Smooth muscle cell (in vitro differentiated cells): ENCODE measurements around the gene HMX3. TPM values are rescaled to one million over a fixed set of nuclear protein-coding genes. Genes with fewer than 3 reads are reported as not detected.

ENCODE experiments used
- DNase-seq: peaks from one replicate; lab custom pipeline; 2025; ENCODE audit not compliant: unreplicated experiment; lab: John Stamatoyannopoulos, UW
- H2AFZ ChIP-seq: fragments of 200-600 bp; sonication (generic); 2 replicates; pipeline ENCODE4 v1.6.0; 2016; ENCODE audit warnings: antibody characterized with exemption, low read depth, mild to moderate bottlenecking
- H3F3A ChIP-seq: fragments of 200-600 bp; sonication (generic); 2 replicates; pipeline ENCODE4 v1.6.0; 2017; ENCODE audit warnings: antibody characterized with exemption, low read depth
- H3K27ac ChIP-seq: fragments of 200-600 bp; sonication (generic); 2 replicates; pipeline ENCODE4 v1.5.1; 2016; ENCODE audit warnings: low read depth, mild to moderate bottlenecking
- H3K27me3 ChIP-seq: fragments of 200-600 bp; sonication (generic); 2 replicates; pipeline ENCODE4 v1.6.1; 2016; ENCODE audit warnings: low read depth, mild to moderate bottlenecking
- H3K36me3 ChIP-seq: fragments of 200-600 bp; sonication (generic); 2 replicates; pipeline ENCODE4 v1.5.1; 2016; ENCODE audit warnings: low read depth
- H3K4me1 ChIP-seq: fragments of 200-600 bp; sonication (generic); 2 replicates; pipeline ENCODE4 v1.5.1; 2016; ENCODE audit warnings: low read depth
- H3K4me2 ChIP-seq: fragments of 200-600 bp; sonication (generic); 2 replicates; pipeline ENCODE4 v1.6.0; 2016; ENCODE audit warnings: mild to moderate bottlenecking
- H3K4me3 ChIP-seq: fragments of 200-600 bp; sonication (generic); 2 replicates; pipeline ENCODE4 v1.5.1; 2016; ENCODE audit warnings: mild to moderate bottlenecking
- H3K79me2 ChIP-seq: fragments of 200-600 bp; sonication (generic); 2 replicates; pipeline ENCODE4 v1.6.0; 2016; ENCODE audit warnings: low read depth, mild to moderate bottlenecking
- H3K9ac ChIP-seq: fragments of 200-600 bp; sonication (generic); 2 replicates; pipeline ENCODE4 v1.6.0; 2016; ENCODE audit warnings: low read depth
- H3K9me3 ChIP-seq: fragments of 200-600 bp; sonication (generic); replicated peaks from 2 replicates; pipeline ENCODE4 v1.5.1; 2016; ENCODE audit warnings: low read depth
- H4K20me1 ChIP-seq: fragments of 200-600 bp; sonication (generic); 2 replicates; pipeline ENCODE4 v1.6.0; 2016; ENCODE audit warnings: low read depth
- WGBS: methylation state at CpG from one replicate; pipeline ENCODE4 v1.1.7; 2016; ENCODE audit warnings: low lambda C conversion rate; 5-methylcytosine and 5-hydroxymethylcytosine counted together
- polyA plus RNA-seq: library from polyadenylated mRNA; unstranded; fragments of >200 nt; fragmentation: Nextera tagmentation; extraction: Ambion mirVana; gene quantifications from 2 replicates; pipeline ENCODE4 v1.2.1, GENCODE V29; 2016
- total RNA-seq: library from RNA; depleted of rRNA; stranded (reverse); fragments of >200 nt; gene quantifications from 2 replicates; pipeline ENCODE4 v1.2.3, GENCODE V29; 2014
- TF ChIP-seq, protein P1 (sequence below): fragments of 200-600 bp; sonication (generic); IDR thresholded peaks from 2 replicates; pipeline ENCODE4 v1.5.1; 2017; ENCODE audit warnings: borderline replicate concordance, mild to moderate bottlenecking, antibody characterized with exemption; ENCODE audit not compliant: insufficient read depth, poor library complexity, severe bottlenecking

The HMX3 gene
- total and polyA plus RNA-seq, 2 experiments from 2014 or later, result not detected

DNA sequence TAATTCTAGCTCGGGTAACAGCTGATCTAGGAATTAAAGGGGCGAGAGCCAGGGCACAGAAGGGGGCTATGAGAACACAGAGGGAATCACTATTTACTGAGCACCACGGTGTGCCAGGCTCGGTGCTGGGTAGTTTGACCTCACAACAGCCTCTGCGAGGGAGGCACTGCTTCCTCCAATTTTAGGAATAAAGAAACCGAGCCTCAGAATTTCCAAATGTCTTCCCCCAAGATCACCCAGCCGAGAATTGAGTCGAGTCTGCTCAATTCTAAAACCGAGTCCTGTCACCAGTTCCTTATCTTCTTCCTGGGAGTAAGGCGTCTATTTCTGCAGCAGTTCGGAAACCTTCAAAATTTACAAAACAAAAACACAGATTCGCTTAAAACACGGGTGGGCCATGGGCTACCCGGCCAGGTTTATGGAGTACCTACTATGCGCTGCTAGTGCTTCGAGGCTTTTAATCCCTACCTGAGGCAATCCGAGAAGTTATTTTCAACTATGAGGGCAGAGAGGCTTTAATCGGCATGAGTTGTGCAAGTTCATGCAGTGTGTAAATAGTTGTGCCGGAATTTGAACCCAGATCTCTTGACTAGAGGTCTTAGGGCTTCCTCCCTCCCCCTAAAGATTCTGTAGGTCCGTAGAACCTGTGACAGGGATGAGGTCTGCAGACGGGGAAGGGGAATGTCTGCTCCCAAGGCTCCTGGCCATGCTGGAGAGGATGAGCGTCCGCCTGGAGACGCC lies 11.3 kb downstream of the HMX3 start:
- Histone ChIP-seq H3K9me3 (no peaks in the 10 kb centered on the region), H3K9ac (no peak overlapping the region), H3K79me2 (no peaks in the 10 kb centered on the region), H2AFZ (no peak overlapping the region), H3K4me3 (no peak overlapping the region), H3F3A (no peaks in the 10 kb centered on the region), H4K20me1 (no peaks in the 10 kb centered on the region), H3K36me3 (no peaks in the 10 kb centered on the region), H3K4me1 (peaks cover 28% of the 10 kb centered on the region), H3K27ac (no peak overlapping the region), H3K4me2 (no peak overlapping the region), H3K27me3 (peaks cover 100% of the 10 kb centered on the region)
- no peak for DNase-seq
- WGBS, result 19% methylated on average over 24 of the region's 24 CpGs
- TF ChIP-seq, protein P1, sequence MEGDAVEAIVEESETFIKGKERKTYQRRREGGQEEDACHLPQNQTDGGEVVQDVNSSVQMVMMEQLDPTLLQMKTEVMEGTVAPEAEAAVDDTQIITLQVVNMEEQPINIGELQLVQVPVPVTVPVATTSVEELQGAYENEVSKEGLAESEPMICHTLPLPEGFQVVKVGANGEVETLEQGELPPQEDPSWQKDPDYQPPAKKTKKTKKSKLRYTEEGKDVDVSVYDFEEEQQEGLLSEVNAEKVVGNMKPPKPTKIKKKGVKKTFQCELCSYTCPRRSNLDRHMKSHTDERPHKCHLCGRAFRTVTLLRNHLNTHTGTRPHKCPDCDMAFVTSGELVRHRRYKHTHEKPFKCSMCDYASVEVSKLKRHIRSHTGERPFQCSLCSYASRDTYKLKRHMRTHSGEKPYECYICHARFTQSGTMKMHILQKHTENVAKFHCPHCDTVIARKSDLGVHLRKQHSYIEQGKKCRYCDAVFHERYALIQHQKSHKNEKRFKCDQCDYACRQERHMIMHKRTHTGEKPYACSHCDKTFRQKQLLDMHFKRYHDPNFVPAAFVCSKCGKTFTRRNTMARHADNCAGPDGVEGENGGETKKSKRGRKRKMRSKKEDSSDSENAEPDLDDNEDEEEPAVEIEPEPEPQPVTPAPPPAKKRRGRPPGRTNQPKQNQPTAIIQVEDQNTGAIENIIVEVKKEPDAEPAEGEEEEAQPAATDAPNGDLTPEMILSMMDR, result no peak

DNA sequence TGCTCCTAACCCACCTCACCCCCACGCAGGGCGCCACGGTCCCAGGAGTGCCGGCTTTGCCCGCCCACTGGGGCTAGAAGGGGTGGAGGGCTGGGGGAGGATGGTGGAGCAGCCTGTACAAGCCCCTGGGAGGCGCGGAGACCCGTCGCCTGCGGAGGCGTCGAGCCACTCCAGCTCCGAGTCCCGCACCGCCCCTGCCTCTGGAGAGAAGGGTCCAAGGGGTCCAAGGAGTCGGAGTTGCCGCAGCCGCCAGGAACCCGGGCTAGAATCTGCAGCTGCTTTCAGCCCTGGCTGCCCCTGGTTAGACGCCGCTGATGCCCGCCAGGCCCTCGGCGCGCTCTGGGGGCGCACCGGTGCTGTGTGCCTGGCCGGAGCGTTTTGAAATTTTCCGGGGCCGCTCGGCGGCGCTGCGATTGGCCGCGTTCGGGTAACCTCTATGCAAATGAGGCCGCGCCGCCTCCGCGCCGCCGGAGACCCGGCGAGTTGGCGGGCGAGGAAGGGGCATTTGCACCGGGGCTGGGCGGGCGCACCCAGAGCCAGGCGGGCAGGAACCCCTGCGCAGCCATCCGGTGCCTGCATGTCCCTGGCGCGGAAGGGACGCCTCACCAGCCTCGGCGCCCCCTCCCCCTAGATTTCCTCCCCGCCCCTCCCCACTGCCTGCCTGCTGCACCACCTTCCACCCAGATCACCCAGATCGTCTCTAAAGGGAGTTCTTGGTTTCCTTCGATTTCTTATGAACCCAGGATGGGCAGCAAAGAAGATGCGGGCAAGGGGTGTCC lies 12.1 kb downstream of the HMX3 start, which contains the start of gene HMX2:
TSS of gene HMX2 (plus strand) at position 502 of the 779 bp plus-strand sequence. CDS start at position 745, 243 bp downstream.
- Histone ChIP-seq H2AFZ (no peak within 1 kb of the TSS), H3K9ac (no peak within 1 kb of the TSS), H3K79me2 (no peaks in the 10 kb centered on the region), H3K4me2 (peak within 1 kb of the TSS; percentile 86), H3K27ac (no peak within 1 kb of the TSS), H3K36me3 (no peaks in the 10 kb centered on the region), H3K4me3 (no peak within 1 kb of the TSS), H3F3A (no peaks in the 10 kb centered on the region), H3K4me1 (peaks cover 28% of the 10 kb centered on the region), H3K27me3 (peaks cover 100% of the 10 kb centered on the region), H4K20me1 (no peaks in the 10 kb centered on the region), H3K9me3 (no peaks in the 10 kb centered on the region)
- TF ChIP-seq, protein P1, result no peak
- WGBS, result 3% methylated on average over 61 of the region's 64 CpGs
- DNase-seq, result no peak

DNA sequence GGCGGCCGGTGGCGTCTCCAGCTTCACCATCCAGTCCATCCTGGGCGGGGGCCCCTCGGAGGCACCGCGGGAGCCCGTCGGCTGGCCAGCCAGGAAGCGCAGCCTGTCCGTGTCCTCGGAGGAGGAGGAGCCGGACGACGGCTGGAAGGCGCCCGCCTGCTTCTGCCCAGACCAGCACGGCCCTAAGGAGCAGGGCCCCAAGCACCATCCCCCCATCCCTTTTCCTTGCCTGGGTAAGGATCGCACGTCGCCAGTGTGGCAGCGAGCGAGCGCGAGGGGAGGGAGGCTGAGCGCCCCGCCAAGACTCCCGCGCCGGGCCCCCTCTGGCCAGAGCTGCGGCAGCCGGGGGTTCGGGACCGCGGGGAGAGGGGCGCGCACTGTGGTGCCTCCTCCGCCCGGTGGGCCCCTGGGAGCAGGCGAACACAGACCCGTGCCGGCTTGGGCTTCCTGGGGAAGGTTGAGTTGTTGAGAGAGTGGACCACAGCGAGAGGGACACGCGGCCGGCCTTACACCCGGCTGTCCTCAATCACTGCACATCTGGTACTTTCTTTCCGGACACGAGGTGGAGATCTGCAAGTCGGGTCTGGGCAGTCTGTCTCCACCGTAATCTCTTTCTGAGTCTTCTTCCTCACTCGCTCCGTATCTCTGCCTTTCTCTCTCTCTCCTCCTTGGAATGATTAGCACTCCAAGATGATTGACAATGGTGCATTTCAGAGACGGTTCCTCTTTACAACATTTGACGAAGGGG lies 12.8 kb downstream of the HMX3 start:
- Histone ChIP-seq H3K27me3 (peaks cover 99% of the 10 kb centered on the region), H3K4me1 (peaks cover 28% of the 10 kb centered on the region), H3K36me3 (no peaks in the 10 kb centered on the region), H3K4me2 (peak overlapping the region; percentile 86), H3K9ac (no peak overlapping the region), H4K20me1 (no peaks in the 10 kb centered on the region), H3K27ac (no peak overlapping the region), H3K79me2 (no peaks in the 10 kb centered on the region), H3K9me3 (no peaks in the 10 kb centered on the region), H3K4me3 (no peak overlapping the region), H2AFZ (no peak overlapping the region), H3F3A (no peaks in the 10 kb centered on the region)
- DNase-seq, result no peak
- 1% methylated on average over 40 of the region's 55 CpGs for WGBS
- TF ChIP-seq, protein P1, result no peak
